Measurements from ENCODE around the gene MUC22. TPM values are rescaled to one million over a fixed set of nuclear protein-coding genes. Genes with fewer than 3 reads are reported as not detected.
"Not testable (repeated sequence)": the region's sequence is repeated elsewhere in the genome, so short reads cannot be mapped to it uniquely, and the experiment has no call there.

MUC22 gene
- total RNA-seq: 0.22 TPM
- long read RNA-seq: 0 reads

DNA sequence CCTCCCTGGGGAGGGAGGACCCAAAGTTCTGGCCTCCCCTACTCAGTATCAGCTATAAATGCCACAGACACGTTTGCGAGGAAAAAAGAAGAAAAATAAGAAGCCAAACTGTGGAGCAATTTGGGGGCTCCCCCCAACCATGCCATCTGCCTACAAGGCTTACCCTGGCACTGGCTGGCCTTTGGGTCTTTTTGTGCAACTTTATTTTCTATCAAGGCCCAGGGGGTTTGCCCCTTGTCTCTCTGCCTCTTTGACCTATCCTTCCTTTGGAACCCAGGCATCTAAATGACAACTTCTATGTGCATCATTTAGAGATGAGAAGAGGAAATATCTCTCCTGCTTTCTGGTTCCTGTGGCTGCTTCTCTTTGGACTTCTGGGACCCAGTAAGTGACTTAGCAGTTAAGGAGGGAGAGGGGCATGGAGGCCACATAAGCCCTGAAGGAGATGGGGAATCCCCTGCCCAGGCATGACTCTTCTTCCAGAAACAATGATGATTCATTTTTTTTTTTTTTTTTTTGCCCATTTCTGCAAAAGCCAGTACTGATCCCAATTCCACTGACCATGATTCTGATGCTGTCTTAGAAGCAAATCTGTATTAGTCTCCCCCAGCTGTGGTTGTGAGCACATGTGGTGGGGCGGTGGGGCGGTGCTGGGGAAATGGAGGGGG is at the start of gene MUC22:
Gene MUC22, plus strand, starts transcription at position 82 of the 668 bp plus-strand sequence. Its CDS starts 233 bp downstream, at position 315.
- intact Hi-C loops (cut with micrococcal nuclease): no loop called here
- ATAC-seq (no peak), DNase-seq (no peak)

DNA sequence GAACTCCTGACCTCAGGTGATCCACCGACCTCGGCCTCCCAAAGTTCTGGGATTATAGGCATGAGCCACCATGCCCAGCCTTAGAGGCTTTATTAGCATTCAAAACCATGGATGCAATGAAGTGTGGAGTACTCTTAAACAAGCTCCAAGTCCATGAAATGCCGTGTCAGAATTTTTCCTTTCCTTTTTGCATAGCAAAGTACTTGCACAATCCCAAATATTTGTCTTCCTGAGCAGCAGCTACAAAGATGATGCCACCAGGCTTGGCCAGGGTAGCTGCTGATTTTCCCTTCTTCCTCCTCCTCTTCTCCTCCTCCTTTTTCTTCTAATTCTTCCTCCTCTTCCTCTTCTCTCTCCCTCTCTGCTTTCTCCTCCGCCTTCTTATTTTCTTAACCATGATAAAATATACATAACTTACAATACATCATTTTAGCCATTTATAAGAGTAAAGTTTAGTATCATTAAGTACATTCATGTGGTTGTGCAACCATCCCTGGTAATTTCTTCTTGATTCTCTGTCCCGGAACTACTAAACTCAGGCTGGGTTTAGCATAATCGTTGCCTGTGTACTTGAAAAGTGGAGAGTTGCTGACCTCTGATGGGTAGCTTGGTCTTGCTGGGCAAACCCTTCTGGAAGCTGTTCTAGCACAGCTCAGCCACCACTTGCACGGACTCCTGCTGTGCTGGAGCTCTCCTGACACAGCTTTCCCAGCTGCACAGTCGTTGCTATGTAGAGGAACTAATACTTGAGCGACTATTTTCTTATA is 49.2 kb upstream of the MUC22 start:
- no peak for ATAC-seq
- intact Hi-C loops (cut with micrococcal nuclease): no loop called here

DNA sequence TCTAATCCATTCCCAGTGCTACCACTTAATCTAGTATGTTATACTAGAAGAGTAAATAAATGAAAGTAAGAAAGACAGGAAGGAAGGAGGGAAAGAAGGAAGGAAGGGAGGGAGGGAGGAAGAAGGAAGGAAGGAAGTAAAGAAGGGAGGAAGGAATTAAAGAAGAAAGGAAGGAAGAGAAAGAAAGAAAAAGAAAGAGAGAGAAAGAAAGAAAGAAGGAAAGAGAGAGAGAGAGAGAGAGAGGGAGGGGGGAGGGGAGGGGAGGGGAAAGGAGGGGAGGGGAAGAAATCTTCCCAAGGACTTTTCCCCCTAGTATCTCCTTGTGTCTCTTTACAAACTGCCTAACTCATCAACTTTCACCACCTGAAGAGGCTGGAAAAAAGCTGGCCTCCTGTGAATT is 47.6 kb upstream of the MUC22 start:
- DNase-seq: no peak
- no peak for ATAC-seq
- intact Hi-C loops (cut with micrococcal nuclease): no loop called here

More for the DNA sequence above, 49.2 kb upstream of the MUC22 start:
- DNase-seq: no peak

DNA sequence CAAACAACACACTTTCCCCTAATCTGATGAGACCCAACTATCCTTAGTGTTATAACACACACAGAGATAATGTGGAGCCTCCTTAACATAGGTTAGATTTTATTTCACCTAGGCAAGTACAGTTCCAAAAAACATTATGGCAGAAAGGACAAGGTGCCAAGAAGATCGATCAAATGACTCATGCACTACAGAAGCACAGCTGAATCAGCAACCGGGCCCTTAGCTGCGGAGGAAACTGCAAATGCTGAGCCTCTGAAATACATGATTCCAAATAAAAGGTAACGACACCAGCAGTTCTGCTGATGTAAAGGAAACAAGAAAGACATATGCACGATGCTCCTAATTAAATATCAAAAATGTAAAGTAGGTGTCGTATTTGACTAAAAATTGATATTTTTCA is 46.6 kb upstream of the MUC22 start:
- DNase-seq (no peak), ATAC-seq (no peak)
- intact Hi-C loops (cut with micrococcal nuclease): no loop called here

DNA sequence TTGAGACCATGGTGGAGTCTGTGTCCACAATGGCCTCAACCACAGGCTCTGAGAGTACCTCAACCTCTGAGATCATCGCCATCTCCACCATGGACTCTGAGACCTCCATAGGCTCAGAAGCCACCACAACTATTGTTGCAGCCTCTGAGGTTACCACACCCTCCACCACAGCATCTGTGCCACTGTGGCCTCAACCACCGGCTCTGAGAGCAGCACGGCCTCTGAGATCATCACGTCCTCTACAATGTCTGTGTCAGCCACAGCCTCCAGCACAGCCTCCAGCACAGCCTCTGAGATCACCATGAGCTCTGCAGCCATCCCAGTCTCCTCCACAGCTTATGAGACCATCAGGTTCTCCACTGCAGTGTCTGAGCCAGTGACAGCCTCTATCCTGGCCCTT is 46.2 kb upstream of the MUC22 start:
- DNase-seq (no peak), ATAC-seq (no peak)
- intact Hi-C loops (cut with micrococcal nuclease): no loop called here

DNA sequence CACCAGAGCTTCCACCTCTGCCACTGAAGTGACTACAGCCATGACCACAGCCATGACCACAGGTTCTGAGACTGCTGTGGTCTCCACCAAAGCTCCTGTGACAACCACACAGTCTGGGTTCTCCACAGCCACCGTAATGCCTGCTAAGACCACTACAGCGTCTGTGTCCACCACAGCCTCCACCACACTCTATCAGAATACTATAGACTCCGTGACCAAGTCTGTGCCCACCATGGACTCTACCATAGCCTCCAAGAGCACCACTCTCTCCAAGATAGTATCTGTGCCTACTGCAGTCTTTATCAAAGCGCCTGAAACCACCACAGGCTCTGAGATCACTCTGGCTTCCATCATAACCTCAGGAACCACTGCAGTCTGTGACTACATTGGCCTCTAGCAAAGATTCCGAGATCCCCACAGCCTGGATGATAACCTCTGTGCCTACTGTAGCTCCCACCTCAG is 45.1 kb upstream of the MUC22 start:
- no peak for ATAC-seq
- intact Hi-C loops (cut with micrococcal nuclease): no loop called here
- DNase-seq: no peak

DNA sequence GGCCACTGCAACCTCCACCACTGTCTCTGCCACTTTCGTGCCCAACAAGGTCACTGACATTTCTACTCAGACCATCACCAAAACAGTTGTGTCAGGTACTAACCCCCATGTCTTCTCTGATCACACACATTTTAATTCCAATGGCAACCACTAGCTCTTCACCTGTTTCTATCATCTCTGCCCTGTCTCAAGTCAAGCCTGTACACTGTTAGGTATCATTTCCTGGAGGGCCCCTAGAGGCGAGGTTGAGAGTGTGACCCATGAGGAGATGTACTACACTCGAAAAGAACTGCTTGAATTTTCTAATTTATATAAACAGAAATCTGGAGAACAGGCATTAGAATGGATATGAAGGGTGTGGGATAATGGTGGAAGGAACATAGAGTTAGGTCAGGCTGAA is 44.1 kb upstream of the MUC22 start:
- ATAC-seq (no peak), DNase-seq (no peak)
- intact Hi-C loops (cut with micrococcal nuclease): no loop called here

DNA sequence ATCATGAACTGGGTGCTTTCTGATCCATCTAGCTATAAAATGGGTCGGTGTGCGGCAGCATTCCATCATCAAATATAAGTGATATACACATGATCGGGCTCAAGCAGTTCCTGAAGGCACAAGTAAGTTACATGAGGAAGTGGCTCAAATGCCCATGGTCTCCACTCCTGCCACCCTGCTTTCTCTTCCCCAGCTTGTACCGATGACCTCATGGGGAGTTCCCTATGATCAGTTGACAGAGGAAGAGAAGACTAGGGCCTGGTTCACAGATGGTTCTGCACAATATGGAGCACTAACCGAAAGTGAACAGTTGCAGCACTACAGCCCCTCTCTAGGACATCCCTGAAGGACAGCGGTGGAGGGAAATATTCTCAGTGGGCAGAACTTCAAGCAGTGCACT is 41.1 kb upstream of the MUC22 start:
- DNase-seq; intact Hi-C loops (cut with micrococcal nuclease); ATAC-seq: not testable (repeated sequence)

DNA sequence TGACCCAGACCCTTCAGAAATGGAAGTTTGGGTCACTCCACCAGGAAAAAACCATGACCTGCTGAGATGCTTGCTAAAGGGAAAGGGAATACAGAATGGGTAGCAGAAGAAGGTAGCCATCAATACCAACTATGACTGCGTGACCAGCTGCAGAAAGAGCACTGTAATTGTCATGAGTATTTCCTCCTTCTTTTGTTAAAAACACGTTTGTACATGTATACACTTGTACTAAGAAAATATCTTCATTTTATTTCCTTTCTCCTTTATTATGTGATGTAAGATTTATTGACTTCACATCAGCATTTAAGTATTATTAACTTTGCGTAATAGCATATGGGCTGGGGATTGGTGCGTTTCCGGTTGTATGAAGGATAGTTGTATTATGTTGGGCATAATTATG is 39.3 kb upstream of the MUC22 start:
- ATAC-seq: no peak
- DNase-seq: no peak
- intact Hi-C loops (cut with micrococcal nuclease): no loop called here

DNA sequence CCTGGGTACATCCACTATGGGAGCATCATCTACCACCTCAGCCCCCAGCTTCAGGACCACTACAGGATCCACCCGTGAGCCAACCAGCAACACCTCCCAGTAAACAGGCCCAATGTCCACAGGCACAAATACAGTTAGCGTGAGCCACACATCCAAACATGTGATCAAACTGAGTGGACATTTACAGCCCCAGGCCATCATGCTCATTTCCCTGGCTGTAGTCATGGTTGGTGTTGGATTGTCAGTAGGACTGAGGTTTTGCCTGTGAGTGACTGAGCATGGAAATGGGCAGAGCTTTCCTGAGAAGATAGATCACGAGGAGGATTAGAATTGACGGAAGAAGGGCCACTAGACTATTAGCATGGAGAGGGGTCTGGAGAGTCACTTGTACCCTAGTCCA is 37.5 kb upstream of the MUC22 start:
- intact Hi-C loops (cut with micrococcal nuclease): no loop called here
- ATAC-seq: no peak

DNA sequence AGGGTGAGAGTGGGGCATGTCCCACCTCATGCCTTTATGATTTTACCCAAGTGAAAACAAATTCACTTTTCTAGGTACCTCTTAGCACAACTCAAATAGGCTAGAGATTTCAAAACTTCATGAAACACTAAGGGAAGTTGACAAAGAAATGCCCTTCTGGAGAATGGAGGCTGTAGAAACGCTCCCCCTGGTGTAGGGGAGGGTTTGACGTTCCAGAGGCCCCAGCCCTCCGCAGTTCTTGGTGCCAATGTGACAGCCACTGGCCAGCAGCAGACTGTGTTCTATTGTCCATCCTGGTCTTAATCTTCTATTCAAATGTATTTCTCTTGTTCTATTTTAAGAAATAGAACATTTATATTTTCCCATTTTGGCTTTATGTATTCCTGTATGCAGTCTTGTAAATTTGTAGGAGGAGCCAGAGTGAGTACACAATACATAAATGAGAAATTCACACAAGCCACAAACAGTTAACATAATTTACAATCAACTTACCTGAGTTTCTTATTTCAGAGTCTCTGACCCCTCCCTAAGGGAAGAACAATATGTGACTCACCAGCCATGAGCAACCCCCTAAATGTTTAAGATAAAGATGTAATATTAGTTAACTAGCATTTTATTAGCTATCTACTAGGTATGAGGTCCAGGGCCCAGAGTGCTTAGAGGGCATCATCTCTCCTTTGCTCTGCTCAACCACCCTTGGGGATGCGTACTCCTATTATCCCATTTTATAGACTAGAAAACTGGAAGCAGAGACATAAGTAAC is 35.6 kb upstream of the MUC22 start:
- ATAC-seq (no peak), DNase-seq (no peak)
- intact Hi-C loops (cut with micrococcal nuclease): no loop called here

More for the DNA sequence above, 37.5 kb upstream of the MUC22 start:
- no peak for DNase-seq

DNA sequence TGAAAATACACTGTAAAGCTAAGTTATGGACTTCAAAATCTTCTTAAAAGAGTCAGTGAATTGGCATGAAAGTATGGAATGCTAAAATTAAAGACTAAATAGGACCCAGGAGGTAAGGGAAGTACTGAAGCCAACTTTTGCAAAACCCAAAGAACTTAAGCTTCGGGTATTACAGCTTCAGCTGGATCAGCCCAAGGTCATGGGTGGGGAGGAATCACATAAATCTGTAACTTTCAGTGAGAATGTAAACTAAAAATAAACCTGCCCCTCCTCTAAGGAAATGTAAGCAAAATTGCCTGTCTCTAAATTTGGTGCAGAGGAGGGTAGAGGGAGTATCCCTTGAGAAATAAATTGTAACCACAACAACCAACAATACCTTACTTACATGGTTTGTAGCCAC is 31.1 kb upstream of the MUC22 start:
- ATAC-seq (no peak), DNase-seq (no peak)
- intact Hi-C loops (cut with micrococcal nuclease): no loop called here

DNA sequence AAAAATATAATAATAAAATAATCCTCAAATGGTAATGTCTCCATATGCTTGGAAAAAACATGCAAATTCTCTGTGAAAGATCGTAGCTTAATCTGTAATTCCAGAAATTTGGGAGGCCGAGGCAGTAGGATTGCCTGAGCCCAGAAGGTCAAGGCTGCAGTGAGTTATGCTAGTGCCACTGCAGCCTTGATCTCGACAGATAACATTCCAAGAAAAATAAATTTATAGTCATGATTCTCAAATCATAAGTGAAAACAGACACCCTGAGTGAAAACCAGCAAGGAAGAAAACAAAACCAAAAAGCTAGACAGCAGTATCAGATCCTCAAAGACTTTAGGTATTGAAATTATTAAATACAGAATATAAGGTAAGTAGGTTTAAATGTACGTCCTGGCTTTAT is 30.6 kb upstream of the MUC22 start:
- intact Hi-C loops (cut with micrococcal nuclease): no loop called here
- DNase-seq (no peak), ATAC-seq (no peak)

DNA sequence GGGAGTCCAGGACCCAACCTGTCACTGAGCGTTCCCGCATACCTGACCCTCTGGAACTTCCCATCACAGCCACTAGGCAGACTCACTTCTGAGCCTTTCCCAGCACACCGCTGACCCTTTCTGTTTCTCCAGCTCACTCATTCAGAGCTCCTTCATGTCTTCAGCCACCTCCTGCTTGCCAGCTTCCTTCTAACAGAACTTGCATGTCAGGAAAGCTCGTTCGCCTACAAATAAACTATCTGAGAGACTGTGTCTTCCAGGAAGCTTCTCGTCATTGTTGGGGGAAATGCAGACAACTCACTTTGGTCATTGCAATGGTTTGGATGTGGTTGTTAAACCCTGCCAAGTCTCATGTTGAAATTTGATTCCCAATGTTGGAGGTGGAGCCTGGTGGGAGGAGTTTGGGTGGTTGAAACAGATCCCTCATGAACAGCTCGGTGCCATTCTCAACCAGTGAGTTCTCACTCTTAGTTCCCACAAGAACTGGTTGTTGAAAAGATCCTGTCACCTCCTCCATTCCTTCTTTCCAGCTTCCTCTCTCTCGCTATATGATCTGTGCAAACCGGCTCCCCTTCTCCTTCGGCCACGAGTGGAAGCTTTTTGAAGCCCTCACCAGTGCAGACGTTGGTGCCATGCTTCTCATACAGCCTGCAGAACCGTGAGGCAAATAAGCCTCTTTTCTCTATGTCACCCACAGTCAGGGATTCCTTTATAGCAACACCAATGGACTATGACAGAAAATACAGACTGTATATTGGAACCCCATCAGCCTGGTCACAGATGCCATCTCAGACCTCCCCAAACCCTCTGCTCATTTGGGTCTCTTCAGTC is 28.1 kb upstream of the MUC22 start:
- DNase-seq (no peak), ATAC-seq (peak; percentile 84)
- intact Hi-C loops (cut with micrococcal nuclease): no loop called here

DNA sequence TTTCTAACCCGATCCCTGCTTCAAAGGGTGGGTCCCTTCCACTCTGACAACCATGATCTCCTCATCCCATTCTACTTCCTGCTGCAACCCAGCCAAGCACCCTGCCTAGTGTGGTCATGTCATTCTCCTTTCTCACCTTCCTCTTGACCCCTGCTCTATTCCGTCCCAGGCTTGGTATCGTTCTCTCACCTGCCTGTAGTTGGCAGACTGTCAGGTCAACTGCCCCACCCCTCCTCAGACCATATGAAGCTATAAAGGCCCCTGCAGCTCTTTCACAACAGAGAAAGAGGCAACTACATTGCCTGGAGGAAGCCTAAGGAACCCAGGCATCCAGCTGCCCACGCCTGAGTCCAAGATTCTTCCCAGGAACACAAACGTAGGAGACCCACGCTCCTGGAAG is 26.8 kb upstream of the MUC22 start, which contains the start of gene MUC21:
Gene MUC21, plus strand, starts transcription at position 280 of the 400 bp plus-strand sequence. CDS start 241 bp downstream, outside the sequence.
- no peak for ATAC-seq
- intact Hi-C loops (cut with micrococcal nuclease): no loop called here

DNA sequence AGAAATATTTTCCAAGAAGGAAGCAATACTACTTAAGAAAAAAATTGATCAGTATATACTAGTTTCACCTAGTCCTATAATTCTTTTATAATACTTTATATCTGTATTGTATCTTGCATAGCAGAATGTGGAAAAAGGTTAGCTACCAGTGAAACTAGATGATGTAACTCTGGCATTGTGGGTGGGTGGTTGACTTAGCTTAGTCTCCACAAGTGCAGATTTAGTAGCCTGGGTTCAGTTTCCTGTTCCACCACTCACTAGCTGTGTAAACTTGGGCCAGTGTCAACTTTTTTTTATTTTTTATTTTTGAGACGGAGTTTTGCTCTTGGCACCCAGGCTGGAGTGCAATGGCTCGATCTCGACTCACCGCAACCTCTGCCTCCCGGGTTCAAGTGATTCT is 24.8 kb upstream of the MUC22 start:
- DNase-seq (no peak), ATAC-seq (no peak)
- intact Hi-C loops (cut with micrococcal nuclease): no loop called here

More for the DNA sequence above, 26.8 kb upstream of the MUC22 start, which contains the start of gene MUC21:
- DNase-seq: no peak

DNA sequence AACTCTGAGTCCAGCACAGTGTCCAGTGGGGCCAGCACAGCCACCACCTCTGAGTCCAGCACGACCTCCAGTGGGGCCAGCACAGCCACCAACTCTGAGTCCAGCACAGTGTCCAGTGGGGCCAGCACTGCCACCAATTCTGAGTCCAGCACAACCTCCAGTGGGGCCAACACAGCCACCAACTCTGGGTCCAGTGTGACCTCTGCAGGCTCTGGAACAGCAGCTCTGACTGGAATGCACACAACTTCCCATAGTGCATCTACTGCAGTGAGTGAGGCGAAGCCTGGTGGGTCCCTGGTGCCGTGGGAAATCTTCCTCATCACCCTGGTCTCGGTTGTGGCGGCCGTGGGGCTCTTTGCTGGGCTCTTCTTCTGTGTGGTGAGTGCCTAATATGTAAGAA is 23.0 kb upstream of the MUC22 start:
- intact Hi-C loops (cut with micrococcal nuclease): no loop called here
- no peak for DNase-seq

DNA sequence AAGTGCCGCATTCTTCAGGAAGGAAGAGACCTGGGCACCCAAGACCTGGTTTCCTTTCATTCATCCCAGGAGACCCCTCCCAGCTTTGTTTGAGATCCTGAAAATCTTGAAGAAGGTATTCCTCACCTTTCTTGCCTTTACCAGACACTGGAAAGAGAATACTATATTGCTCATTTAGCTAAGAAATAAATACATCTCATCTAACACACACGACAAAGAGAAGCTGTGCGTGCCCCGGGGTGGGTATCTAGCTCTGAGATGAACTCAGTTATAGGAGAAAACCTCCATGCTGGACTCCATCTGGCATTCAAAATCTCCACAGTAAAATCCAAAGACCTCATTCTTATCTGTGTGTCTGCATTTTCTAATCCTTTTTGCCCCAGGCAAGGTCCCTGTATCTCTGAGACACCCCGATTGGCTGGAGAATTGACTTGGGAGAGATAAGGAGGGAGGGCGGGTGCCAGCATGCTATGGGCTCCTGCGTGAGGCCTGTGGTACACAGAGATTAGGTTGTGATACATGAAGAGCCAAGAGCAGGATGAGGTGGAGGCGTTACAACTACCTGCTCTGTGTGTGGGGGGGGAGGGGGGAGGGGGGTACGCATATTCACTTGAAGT is 22.0 kb upstream of the MUC22 start:
- no peak for ATAC-seq
- DNase-seq: no peak
- intact Hi-C loops (cut with micrococcal nuclease): no loop called here

More for the DNA sequence above, 23.0 kb upstream of the MUC22 start:
- no peak for ATAC-seq
